Heart right ventricle (tissue), 16 donors: ENCODE results near the gene ADGRE2. TPM values are rescaled to one million over a fixed set of nuclear protein-coding genes. Genes with fewer than 3 reads are reported as not detected.

Experiments
- ATAC-seq, 8 donors: fragments of 200-7000 bp; cut with Tn5 transposase; one replicate each; pipeline ENCODE4 v1.9.1; 2020; ENCODE audit warnings: mild to moderate bottlenecking in 8 of 8, moderate library complexity in 8 of 8, moderate number of reproducible peaks in 1 of 8
- DNase-seq, 2 donors: peaks; one replicate each; pipeline ENCODE4 v3.0.0-alpha.2; 2020
- H3K27ac ChIP-seq, 10 donors: fragments of 200-600 bp; sonication (generic) in 2 of 10; one replicate each; pipeline versions ENCODE4 v1.5.0 to v1.8.0; 2020 to 2022; ENCODE audit warnings: mild to moderate bottlenecking in 3 of 10
- H3K27me3 ChIP-seq, 7 donors: fragments of 200-600 bp; one replicate each; pipeline ENCODE4 v1.8.0; 2021 to 2022; ENCODE audit warnings: mild to moderate bottlenecking in 2 of 7
- H3K36me3 ChIP-seq, 9 donors: fragments of 200-600 bp; sonication (generic) in 1 of 9; one replicate each; pipeline versions ENCODE4 v1.5.0 to v1.8.0; 2020 to 2022; ENCODE audit warnings: mild to moderate bottlenecking in 2 of 9
- H3K4me1 ChIP-seq, 9 donors: fragments of 200-600 bp; sonication (generic) in 1 of 9; one replicate each; pipeline versions ENCODE4 v1.5.0 to v1.8.0; 2020 to 2022; ENCODE audit warnings: mild to moderate bottlenecking in 4 of 9
- H3K4me3 ChIP-seq, 10 donors: fragments of 200-600 bp; sonication (generic) in 2 of 10; one replicate each; pipeline versions ENCODE4 v1.5.0 to v1.8.0; 2020 to 2022; ENCODE audit warnings: mild to moderate bottlenecking in 7 of 10, moderate library complexity in 2 of 10
- H3K9me3 ChIP-seq, 11 donors: fragments of 200-600 bp in 10 of 11; sonication (generic) in 2 of 11; one replicate each; pipeline versions ENCODE4 v1.5.0 to v1.8.0; 2013 to 2022; ENCODE audit warnings: mild to moderate bottlenecking in 2 of 11, control low read depth in 1 of 11, moderate library complexity in 1 of 11
- CTCF ChIP-seq, 9 donors: fragments of 200-600 bp; sonication (generic) in 2 of 9; IDR thresholded peaks; one replicate each; pipeline versions ENCODE4 v1.5.0 to v1.8.0; 2021 to 2022; ENCODE audit warnings: antibody characterized with exemption in 9 of 9, mild to moderate bottlenecking in 5 of 9, moderate library complexity in 1 of 9
- WGBS, 2 donors: extraction: QIAGEN DNeasy Blood & Tissue Kit; methylation state at CpG; one replicate each; pipeline ENCODE4 v1.1.7; 2013; ENCODE audit warnings: inconsistent platforms in 1 of 2; 5-methylcytosine and 5-hydroxymethylcytosine counted together
- intact Hi-C, 10 donors: fragments of 100-400 bp; cut with DNase I; formaldehyde crosslinking; loops; one replicate each; pipeline versions ENCODE4 v1.11.1 to v1.14.2; 2022
- polyA plus RNA-seq, 2 donors: library from polyadenylated mRNA; stranded (reverse); fragments of 200-250 nt; gene quantifications; one replicate each; pipeline ENCODE4 v1.2.3, GENCODE V29; 2013
- total RNA-seq, 10 donors: library from RNA; stranded (reverse); fragmentation: NEBNext Ultra II Directional in 3 of 10; extraction: Animal tissue kit (Norgen Biotek cat#: 25700) in 3 of 10; gene quantifications; one replicate each; pipeline versions ENCODE4 v1.2.1 to v1.2.4, GENCODE V29; 2021 to 2023
- donor health status: Arrhythmogenic right ventricular cardiomyopathy.
- donor health status: ischemic (EF 13 %, LVEDD 7.1; RV severe dilation, severe dysfunction).
- donor health status: healthy with polysubstance abuse.
- donor health status: DM: no; HTN: yes; CAD: no.
- donor health status: DM: no; HTN: no; CAD: no.
- donor health status: ischemic (EF 25% LVEDD 6.9; RV normal size, moderate dysfunction).
- donor health status: ischemic (EF 25% LVEDD 5.7; RV mildly dilated, moderate dysfunction).
- donor health status: healthy.
- donor health status: DM: yes; HTN: yes; CAD: no.
- donor health status: Ischemic cardiomyopathy.
- donor health status: ischemic (EF 35%, LVEDD 5.7; RV mildly dilated, moderate dysfunction).
- donor health status: nonischemic (EF 11% LVEDD 7.7; RV severe dilation, severe dysfunction).
- donor health status: DM: yes; HTN: yes; CAD: no.
- donor health status: PGD.
- donor health status: ischemic (EF 29% LVEDD 5.4; RV normal size, mild dysfunction).
- donor health status: nonischemic (EF 23%, LVEDD 6.1; RV moderate dilation, normal function).

The ADGRE2 gene
- total and polyA plus RNA-seq, 12 donors, result 0.17 to 5.0 (median 0.79) TPM

- DNase-seq (no peak), ATAC-seq (no peak)
- Histone ChIP-seq H3K9me3 (peaks cover 0 to 11% (median 0%) of the 10 kb centered on the region in 11 donors), H3K36me3 (peaks cover 9 to 100% (median 93%) of the 10 kb centered on the region in 9 donors), H3K4me1 (no peaks in the 10 kb centered on the region), H3K4me3 (no peak overlapping the region), H3K27ac (no peak overlapping the region), H3K27me3 (no peaks in the 10 kb centered on the region)
- intact Hi-C loops, result no loop called here
- no peak for TF ChIP-seq CTCF (IDR thresholded peaks at IDR 0.05)
- 87 to 96% methylated on average over 6 of the region's 6 CpGs for WGBS, 2 donors
Measured at GRCh38 chr19:14703833-14704232, 74.5 kb downstream of the ADGRE2 start.

GRCh38 chr19:14700711-14701375 lies 77.5 kb downstream of the ADGRE2 start:
- Histone ChIP-seq H3K4me3 (no peak overlapping the region), H3K4me1 (no peaks in the 10 kb centered on the region), H3K27ac (no peak overlapping the region), H3K27me3 (no peaks in the 10 kb centered on the region), H3K9me3 (peaks cover 0 to 11% (median 0%) of the 10 kb centered on the region in 11 donors), H3K36me3 (peaks cover 9 to 100% (median 85%) of the 10 kb centered on the region in 9 donors)
- intact Hi-C loops, result no loop called here
- ATAC-seq, result no peak
- DNase-seq, result no peak
- 97 to 99% methylated on average over 9 of the region's 9 CpGs for WGBS, 2 donors
- no peak for TF ChIP-seq CTCF (IDR thresholded peaks at IDR 0.05)

DNA sequence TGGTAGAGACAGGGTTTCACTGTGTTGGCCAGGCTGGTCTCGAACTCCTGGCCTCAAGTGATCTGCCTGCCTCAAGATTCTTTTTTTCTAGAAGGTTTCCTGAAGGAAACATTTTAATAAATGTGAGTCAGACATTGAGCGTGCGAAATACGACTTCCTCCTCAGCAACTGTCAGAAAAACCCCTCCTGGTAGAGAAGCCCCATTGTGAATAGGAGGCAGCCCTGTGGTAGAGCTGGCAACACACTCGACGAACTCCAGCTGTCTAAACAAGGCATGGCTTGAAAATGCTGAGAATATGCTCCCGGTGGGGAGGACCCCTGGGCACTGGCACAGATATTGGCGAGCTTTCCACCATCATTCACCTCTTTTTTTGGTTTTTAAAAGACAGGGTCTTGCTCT lies 78.7 kb downstream of the ADGRE2 start:
- WGBS, 2 donors, result 87 to 90% methylated on average over 8 of the region's 8 CpGs
- H3K27me3 ChIP-seq, result no peaks in the 10 kb centered on the region
- no peak overlapping the region for H3K27ac ChIP-seq
- no peak overlapping the region for H3K4me3 ChIP-seq
- H3K36me3 ChIP-seq, result peaks cover 9 to 100% (median 85%) of the 10 kb centered on the region in 9 donors
- no peaks in the 10 kb centered on the region for H3K4me1 ChIP-seq
- ATAC-seq (no peak), DNase-seq (no peak)
- H3K9me3 ChIP-seq, result peaks cover 0 to 11% (median 0%) of the 10 kb centered on the region in 11 donors
- intact Hi-C loops, result no loop called here
- no peak for TF ChIP-seq CTCF (IDR thresholded peaks at IDR 0.05)

- Histone ChIP-seq H3K27me3 (no peaks in the 10 kb centered on the region), H3K9me3 (no peaks in the 10 kb centered on the region), H3K36me3 (peaks cover 0 to 80% (median 46%) of the 10 kb centered on the region in 9 donors), H3K27ac (no peak overlapping the region), H3K4me1 (peaks cover 3 to 14% (median 8%) of the 10 kb centered on the region in 9 donors), H3K4me3 (no peak overlapping the region)
- ATAC-seq (no peak), DNase-seq (no peak)
- WGBS, 2 donors, result 89 to 96% methylated on average over 5 of the region's 5 CpGs
- intact Hi-C loops, result no loop called here
- no peak for TF ChIP-seq CTCF (IDR thresholded peaks at IDR 0.05)
Measured at GRCh38 chr19:14695471-14695870, 82.9 kb downstream of the ADGRE2 start.
